ENCODE results near the gene DLG2. TPM values are rescaled to one million over a fixed set of nuclear protein-coding genes. Genes with fewer than 3 reads are reported as not detected.

DLG2 gene
- total RNA-seq, 4 donors from 2014 or later: 1.3 to 4.7 (median 2.4) TPM

- DNase-seq: no peak
- intact Hi-C loops (cut with DNase I; ENCODE audit: low total_unique reads) (no loop called here), in situ Hi-C loops (cut with MboI; ENCODE audit: low sequenced_read_pairs in 4 of 4) (no loop called here)
- Histone ChIP-seq H3K4me3 (no peak overlapping the region), H3K36me3 (no peaks in the 10 kb centered on the region), H3K27ac (no peak overlapping the region), H3K4me1 (no peaks in the 10 kb centered on the region), H3K9me3 (no peaks in the 10 kb centered on the region), H3K27me3 (no peaks in the 10 kb centered on the region)
- TF ChIP-seq, protein P1, sequence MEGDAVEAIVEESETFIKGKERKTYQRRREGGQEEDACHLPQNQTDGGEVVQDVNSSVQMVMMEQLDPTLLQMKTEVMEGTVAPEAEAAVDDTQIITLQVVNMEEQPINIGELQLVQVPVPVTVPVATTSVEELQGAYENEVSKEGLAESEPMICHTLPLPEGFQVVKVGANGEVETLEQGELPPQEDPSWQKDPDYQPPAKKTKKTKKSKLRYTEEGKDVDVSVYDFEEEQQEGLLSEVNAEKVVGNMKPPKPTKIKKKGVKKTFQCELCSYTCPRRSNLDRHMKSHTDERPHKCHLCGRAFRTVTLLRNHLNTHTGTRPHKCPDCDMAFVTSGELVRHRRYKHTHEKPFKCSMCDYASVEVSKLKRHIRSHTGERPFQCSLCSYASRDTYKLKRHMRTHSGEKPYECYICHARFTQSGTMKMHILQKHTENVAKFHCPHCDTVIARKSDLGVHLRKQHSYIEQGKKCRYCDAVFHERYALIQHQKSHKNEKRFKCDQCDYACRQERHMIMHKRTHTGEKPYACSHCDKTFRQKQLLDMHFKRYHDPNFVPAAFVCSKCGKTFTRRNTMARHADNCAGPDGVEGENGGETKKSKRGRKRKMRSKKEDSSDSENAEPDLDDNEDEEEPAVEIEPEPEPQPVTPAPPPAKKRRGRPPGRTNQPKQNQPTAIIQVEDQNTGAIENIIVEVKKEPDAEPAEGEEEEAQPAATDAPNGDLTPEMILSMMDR (IDR thresholded peaks at IDR 0.05 in 4 of 5, conservative IDR thresholded peaks at IDR 0.05 in 1 of 5): no peak
- TF ChIP-seq POLR2A (IDR thresholded peaks at IDR 0.05): no peak
- ATAC-seq: no peak
These were observed 945.7 kb downstream of the DLG2 start for GRCh38 chr11:84681456-84681855.

DNA sequence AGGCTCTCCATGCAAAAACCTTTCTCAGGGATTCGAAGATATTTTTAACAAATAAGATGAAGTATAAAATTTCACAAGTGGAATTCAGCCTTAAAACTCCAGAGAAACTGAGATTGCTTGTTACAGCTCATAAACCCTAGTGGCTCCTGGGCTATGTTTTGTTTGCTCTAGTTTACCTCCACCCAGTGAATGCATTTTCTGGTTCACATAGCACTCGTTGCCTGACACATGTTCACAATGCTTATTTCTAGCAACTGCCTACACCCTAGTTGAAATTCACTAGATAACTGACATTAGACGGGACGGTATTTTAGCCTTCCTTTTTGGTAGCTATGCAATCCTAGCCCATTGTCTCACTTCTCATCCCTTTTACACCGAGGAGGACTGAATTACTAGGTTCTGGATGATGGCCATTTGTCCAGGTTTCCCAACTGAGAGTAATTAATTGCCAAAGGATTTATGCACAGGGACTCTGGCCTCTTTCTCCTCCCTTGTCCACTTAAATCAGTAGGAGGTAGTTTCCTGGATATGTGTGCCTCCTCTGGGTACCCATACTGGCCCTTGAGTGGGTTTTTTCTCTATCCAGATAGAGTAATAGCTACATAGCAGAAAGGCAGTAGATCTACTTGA, 951.6 kb downstream of the DLG2 start:
- ATAC-seq (no peak), DNase-seq (no peak)
- no peaks in the 10 kb centered on the region for H3K27me3 ChIP-seq
- H3K4me1 ChIP-seq: peaks cover 16 to 18% of the 10 kb centered on the region in 2 donors
- TF ChIP-seq, protein P1 (IDR thresholded peaks at IDR 0.05 in 4 of 5, conservative IDR thresholded peaks at IDR 0.05 in 1 of 5): no peak
- no peak for TF ChIP-seq POLR2A (IDR thresholded peaks at IDR 0.05)
- no peak overlapping the region for H3K27ac ChIP-seq
- in situ Hi-C loops (cut with MboI; ENCODE audit: low sequenced_read_pairs in 4 of 4): no loop called here
- H3K36me3 ChIP-seq: no peaks in the 10 kb centered on the region
- H3K9me3 ChIP-seq: no peaks in the 10 kb centered on the region
- intact Hi-C loops (cut with DNase I; ENCODE audit: low total_unique reads): no loop called here
- no peak overlapping the region for H3K4me3 ChIP-seq

DNA sequence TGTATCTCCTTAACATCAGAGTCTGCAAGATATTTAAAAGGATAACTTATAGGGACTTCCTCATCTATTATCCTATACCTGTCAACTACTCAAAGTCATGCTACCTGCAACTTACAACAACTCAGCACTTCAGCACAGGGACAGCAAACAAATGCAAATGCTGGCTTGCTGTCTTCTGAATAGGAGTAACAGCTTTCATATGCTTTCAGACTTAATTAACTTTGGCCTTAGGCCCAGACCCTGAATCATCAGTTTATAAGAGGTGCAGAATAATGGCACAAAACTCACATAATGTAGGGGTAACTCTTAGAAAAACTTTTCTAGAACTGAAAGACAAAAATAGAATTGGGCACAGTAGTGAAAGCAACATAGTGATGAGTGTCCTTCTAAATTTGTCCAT, 953.4 kb downstream of the DLG2 start:
- Histone ChIP-seq H3K4me3 (no peak overlapping the region), H3K36me3 (no peaks in the 10 kb centered on the region), H3K27me3 (no peaks in the 10 kb centered on the region), H3K4me1 (peaks cover 16 to 18% of the 10 kb centered on the region in 2 donors), H3K9me3 (no peaks in the 10 kb centered on the region), H3K27ac (no peak overlapping the region)
- DNase-seq (no peak), ATAC-seq (no peak)
- intact Hi-C loops (cut with DNase I; ENCODE audit: low total_unique reads) (no loop called here), in situ Hi-C loops (cut with MboI; ENCODE audit: low sequenced_read_pairs in 4 of 4) (no loop called here)
- no peak for TF ChIP-seq POLR2A (IDR thresholded peaks at IDR 0.05)
- TF ChIP-seq, protein P1 (IDR thresholded peaks at IDR 0.05 in 4 of 5, conservative IDR thresholded peaks at IDR 0.05 in 1 of 5): no peak

DNA sequence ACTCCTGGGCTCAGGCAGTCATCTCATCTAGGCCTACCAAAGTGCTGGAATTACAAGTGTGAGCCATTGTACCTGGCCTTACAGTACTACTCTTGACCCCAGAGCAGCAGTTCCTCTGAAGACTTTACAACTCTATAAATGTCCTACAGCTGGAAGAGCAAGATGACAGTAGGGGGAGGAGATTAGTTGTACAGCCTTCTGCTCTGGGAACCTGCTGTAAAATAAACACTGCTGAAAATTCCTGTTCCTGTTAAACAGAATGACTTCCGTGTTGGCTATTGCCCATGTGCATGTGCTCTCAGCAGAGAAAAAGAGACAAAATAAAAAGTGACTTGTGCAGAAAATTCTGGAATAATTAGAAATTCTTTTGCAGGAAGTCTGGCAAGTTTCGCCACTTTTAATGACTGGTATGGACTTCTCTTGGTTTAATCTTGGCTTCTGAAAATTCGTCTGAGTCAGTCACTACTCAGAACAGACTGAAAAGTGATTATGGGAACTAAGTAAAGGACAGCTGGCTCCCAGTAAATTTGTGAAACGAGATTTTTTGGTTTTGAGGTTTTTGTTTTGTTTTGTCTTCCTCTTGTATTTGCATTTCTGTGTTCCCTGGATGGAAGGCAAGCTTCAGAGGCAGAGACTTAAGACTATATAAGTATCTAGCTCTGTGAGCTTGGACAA, 955.7 kb downstream of the DLG2 start:
- Histone ChIP-seq H3K4me1 (peaks cover 16 to 18% of the 10 kb centered on the region in 2 donors), H3K4me3 (no peak overlapping the region), H3K9me3 (no peaks in the 10 kb centered on the region), H3K27me3 (no peaks in the 10 kb centered on the region), H3K36me3 (no peaks in the 10 kb centered on the region), H3K27ac (no peak overlapping the region)
- intact Hi-C loops (cut with DNase I; ENCODE audit: low total_unique reads): no loop called here
- no peak for ATAC-seq
- no peak for DNase-seq
- TF ChIP-seq, protein P1 (IDR thresholded peaks at IDR 0.05 in 4 of 5, conservative IDR thresholded peaks at IDR 0.05 in 1 of 5): no peak
- TF ChIP-seq POLR2A (IDR thresholded peaks at IDR 0.05): no peak
- in situ Hi-C loops (cut with MboI; ENCODE audit: low sequenced_read_pairs in 4 of 4): no loop called here
